Stromal cell of bone marrow (primary cell): Measurements from ENCODE around the gene LMOD3.
A peak's percentile ranks its signal among the peaks of the same experiment; 100 is the strongest.

ENCODE experiments used
- DNase-seq: peaks from one replicate; pipeline ENCODE4 v3.0.0-alpha.2; 2012; ENCODE audit warnings: low read depth

LMOD3 gene

GRCh38 chr3:69091389-69092029 lies 30.9 kb downstream of the LMOD3 start:
- no peak for DNase-seq

- DNase-seq = no peak
These were observed 32.4 kb downstream of the LMOD3 start for GRCh38 chr3:69090021-69090420.

- no peak for DNase-seq
These were observed 34.3 kb downstream of the LMOD3 start for GRCh38 chr3:69088063-69088462.

GRCh38 chr3:69087030-69087791 lies 35.2 kb downstream of the LMOD3 start:
- no peak for DNase-seq

- peak; percentile 91 for DNase-seq
These were observed 36.3 kb downstream of the LMOD3 start for GRCh38 chr3:69085833-69086722.

- DNase-seq = no peak
These were observed 37.1 kb downstream of the LMOD3 start for GRCh38 chr3:69085168-69085832.

GRCh38 chr3:69084326-69085167 lies 37.8 kb downstream of the LMOD3 start, which contains the start of gene ARL6IP5:
TSS of gene ARL6IP5 (plus strand) at chr3:69084937. CDS start at chr3:69085048, 111 bp downstream.
- DNase-seq = peak; percentile 84

GRCh38 chr3:69082805-69083204 lies 39.6 kb downstream of the LMOD3 start:
- DNase-seq = peak; percentile 82

- no peak for DNase-seq
These were observed 40.0 kb downstream of the LMOD3 start for GRCh38 chr3:69082361-69082760.

GRCh38 chr3:69081583-69082262 lies 40.7 kb downstream of the LMOD3 start:
- DNase-seq = no peak

- peak; percentile 67 for DNase-seq
These were observed 42.0 kb downstream of the LMOD3 start, which contains the start of gene UBA3 for GRCh38 chr3:69080233-69080920. TSS of gene UBA3 (minus strand) at chr3:69080365. CDS start at chr3:69080353, 12 bp downstream.

- no peak for DNase-seq
These were observed 42.9 kb downstream of the LMOD3 start for GRCh38 chr3:69079269-69080159.

GRCh38 chr3:69072928-69073327 lies 49.5 kb downstream of the LMOD3 start:
- no peak for DNase-seq

GRCh38 chr3:69066121-69066520 lies 56.3 kb downstream of the LMOD3 start:
- DNase-seq = no peak

- DNase-seq = no peak
These were observed 57.0 kb downstream of the LMOD3 start for GRCh38 chr3:69065318-69065964.

- no peak for DNase-seq
These were observed 58.8 kb downstream of the LMOD3 start for GRCh38 chr3:69063636-69064035.

- no peak for DNase-seq
These were observed 62.7 kb downstream of the LMOD3 start for GRCh38 chr3:69059688-69060087.

GRCh38 chr3:69058947-69059224 lies 63.5 kb downstream of the LMOD3 start:
- DNase-seq = no peak
